H9 (cell line): ENCODE data around the gene ADGRL3. TPM values are rescaled to one million over a fixed set of nuclear protein-coding genes. Genes with fewer than 3 reads are reported as not detected.
A peak's percentile ranks its signal among the peaks of the same experiment; 100 is the strongest.

Experiments
- DNase-seq: peaks from one replicate; pipeline ENCODE4 v3.0.0-alpha.2; 2017
- H2AFZ ChIP-seq: one replicate; pipeline ENCODE4 v1.6.1; 2013; ENCODE audit warnings: mild to moderate bottlenecking, low read length, control low read depth, moderate library complexity
- H2AK5ac ChIP-seq: 2 replicates; pipeline ENCODE4 v1.6.1; 2013; ENCODE audit warnings: low read length, control low read depth, mixed read lengths; ENCODE audit not compliant: insufficient read length
- H2BK120ac ChIP-seq: one replicate; pipeline ENCODE4 v1.6.1; 2013; ENCODE audit warnings: low read depth, mild to moderate bottlenecking, low read length, control low read depth, inconsistent platforms; ENCODE audit not compliant: poor library complexity, severe bottlenecking
- H2BK12ac ChIP-seq: 2 replicates; pipeline ENCODE4 v1.6.1; 2013; ENCODE audit warnings: low read length, control low read depth, mixed read lengths, low read depth; ENCODE audit not compliant: insufficient read length
- H2BK15ac ChIP-seq: 2 replicates; pipeline ENCODE4 v1.6.1; 2013; ENCODE audit warnings: low read depth, low read length, control low read depth
- H2BK20ac ChIP-seq: one replicate; pipeline ENCODE4 v1.6.1; 2013; ENCODE audit warnings: low read depth, mild to moderate bottlenecking, low read length, control low read depth, inconsistent platforms; ENCODE audit not compliant: poor library complexity, severe bottlenecking
- H2BK5ac ChIP-seq: 2 replicates; pipeline ENCODE4 v1.6.1; 2013; ENCODE audit warnings: low read length, control low read depth, mixed read lengths; ENCODE audit not compliant: insufficient read length
- H3K14ac ChIP-seq: 2 replicates; pipeline ENCODE4 v1.6.1; 2013; ENCODE audit warnings: low read length, control low read depth; ENCODE audit not compliant: insufficient read depth
- H3K18ac ChIP-seq: 2 replicates; pipeline ENCODE4 v1.6.1; 2013; ENCODE audit warnings: low read depth, mild to moderate bottlenecking, mixed read lengths, low read length, control low read depth; ENCODE audit not compliant: insufficient read length
- H3K23ac ChIP-seq: 2 replicates; pipeline ENCODE4 v1.6.1; 2013; ENCODE audit warnings: low read length, control low read depth, mixed read lengths, low read depth; ENCODE audit not compliant: insufficient read length
- H3K23me2 ChIP-seq: 2 replicates; pipeline ENCODE4 v1.6.1; 2013; ENCODE audit warnings: low read depth, mild to moderate bottlenecking, mixed read lengths, low read length, control low read depth; ENCODE audit not compliant: insufficient read length, poor library complexity, severe bottlenecking
- H3K27ac ChIP-seq: 2 replicates; pipeline ENCODE4 v1.5.1; 2013; ENCODE audit warnings: low read length, control low read depth, mixed read lengths, low read depth; ENCODE audit not compliant: insufficient read length
- H3K27me3 ChIP-seq: 2 replicates; pipeline ENCODE4 v1.6.1; 2013; ENCODE audit warnings: low read length, control low read depth, inconsistent platforms; ENCODE audit not compliant: insufficient read depth
- H3K4ac ChIP-seq: 2 replicates; pipeline ENCODE4 v1.6.1; 2013; ENCODE audit warnings: low read depth, mild to moderate bottlenecking, control low read depth, inconsistent platforms, low read length, moderate library complexity
- H3K4me1 ChIP-seq: 2 replicates; pipeline ENCODE4 v1.6.1; 2013; ENCODE audit warnings: low read length, control low read depth, inconsistent platforms; ENCODE audit not compliant: insufficient read depth
- H3K4me2 ChIP-seq: 2 replicates; pipeline ENCODE4 v1.6.1; 2013; ENCODE audit warnings: low read length, control low read depth, mixed read lengths; ENCODE audit not compliant: insufficient read length, insufficient read depth
- H3K56ac ChIP-seq: 2 replicates; pipeline ENCODE4 v1.6.1; 2013; ENCODE audit warnings: low read depth, mild to moderate bottlenecking, mixed read lengths, low read length, control low read depth; ENCODE audit not compliant: insufficient read length
- H3K79me1 ChIP-seq: 2 replicates; pipeline ENCODE4 v1.6.1; 2013; ENCODE audit warnings: low read depth, mild to moderate bottlenecking, moderate library complexity, low read length, control low read depth, inconsistent platforms; ENCODE audit not compliant: insufficient read depth, poor library complexity, severe bottlenecking
- H3K79me2 ChIP-seq: 2 replicates; pipeline ENCODE4 v1.6.1; 2013; ENCODE audit warnings: low read length, control low read depth, inconsistent platforms; ENCODE audit not compliant: insufficient read depth
- H3K9ac ChIP-seq: 2 replicates; pipeline ENCODE4 v1.6.1; 2013; ENCODE audit warnings: low read length, control low read depth, mixed read lengths; ENCODE audit not compliant: insufficient read length; ENCODE audit errors: extremely low read depth
- H3K9me3 ChIP-seq: one replicate; pipeline ENCODE4 v1.6.1; 2013; ENCODE audit warnings: low read depth, low read length, inconsistent platforms; ENCODE audit not compliant: control insufficient read depth
- H3T11ph ChIP-seq: one replicate; pipeline ENCODE4 v1.6.1; 2013; ENCODE audit warnings: mild to moderate bottlenecking, low read length, control low read depth, inconsistent platforms
- H4K20me1 ChIP-seq: one replicate; pipeline ENCODE4 v1.6.1; 2013; ENCODE audit not compliant: control insufficient read depth, insufficient read length, insufficient read depth
- H4K5ac ChIP-seq: 2 replicates; pipeline ENCODE4 v1.6.1; 2013; ENCODE audit warnings: low read depth, mild to moderate bottlenecking, mixed read lengths, low read length, control low read depth; ENCODE audit not compliant: insufficient read length
- H4K8ac ChIP-seq: replicated peaks from 2 replicates; pipeline ENCODE4 v1.6.1; 2013; ENCODE audit warnings: low read length, control low read depth, mixed read lengths, low read depth; ENCODE audit not compliant: insufficient read length
- H4K91ac ChIP-seq: 2 replicates; pipeline ENCODE4 v1.6.1; 2013; ENCODE audit warnings: low read depth, mild to moderate bottlenecking, moderate library complexity, mixed read lengths, low read length, control low read depth; ENCODE audit not compliant: insufficient read length
- H3K27ac Mint-ChIP-seq, 3 experiments: 2 replicates in 2 of 3; 3 replicates in 1 of 3; pipeline ENCODE4 v1.8.0; 2020 to 2021; ENCODE audit warnings: mixed read lengths in 3 of 3, mild to moderate bottlenecking in 1 of 3, moderate library complexity in 1 of 3
- H3K27me3 Mint-ChIP-seq: 2 replicates; pipeline ENCODE4 v1.8.0; 2021; ENCODE audit warnings: low read depth, mild to moderate bottlenecking, moderate library complexity, mixed read lengths
- H3K36me3 Mint-ChIP-seq, 3 experiments: 2 replicates in 2 of 3; 3 replicates in 1 of 3; pipeline ENCODE4 v1.8.0; 2020 to 2021; ENCODE audit warnings: low read depth in 3 of 3, mixed read lengths in 3 of 3; ENCODE audit not compliant: insufficient read depth in 1 of 3
- H3K4me1 Mint-ChIP-seq, 2 experiments: 2 replicates each; pipeline ENCODE4 v1.8.0; 2020; ENCODE audit warnings: mixed read lengths in 2 of 2
- H3K4me3 Mint-ChIP-seq, 2 experiments: 2 replicates in 1 of 2; 3 replicates in 1 of 2; pipeline ENCODE4 v1.8.0; 2020 to 2021; ENCODE audit warnings: mild to moderate bottlenecking in 2 of 2, mixed read lengths in 2 of 2, moderate library complexity in 1 of 2
- H3K9me3 Mint-ChIP-seq, 2 experiments: 2 replicates in 1 of 2; 3 replicates in 1 of 2; pipeline ENCODE4 v1.8.0; 2020; ENCODE audit warnings: mild to moderate bottlenecking in 2 of 2, mixed read lengths in 2 of 2, moderate library complexity in 1 of 2
- total RNA-seq: library from RNA; stranded (reverse); gene quantifications from 2 replicates; pipeline ENCODE4 v1.2.1, GENCODE V29; 2021
- TF ChIP-seq, protein P1 (sequence below): fragments of 200-600 bp; sonication (generic); conservative IDR thresholded peaks from 3 replicates; pipeline ENCODE4 v1.8.0; 2021; ENCODE audit warnings: antibody characterized with exemption, mild to moderate bottlenecking

The ADGRL3 gene
- total RNA-seq, 1 experiment from 2014 or later, result 5.9 TPM

DNA sequence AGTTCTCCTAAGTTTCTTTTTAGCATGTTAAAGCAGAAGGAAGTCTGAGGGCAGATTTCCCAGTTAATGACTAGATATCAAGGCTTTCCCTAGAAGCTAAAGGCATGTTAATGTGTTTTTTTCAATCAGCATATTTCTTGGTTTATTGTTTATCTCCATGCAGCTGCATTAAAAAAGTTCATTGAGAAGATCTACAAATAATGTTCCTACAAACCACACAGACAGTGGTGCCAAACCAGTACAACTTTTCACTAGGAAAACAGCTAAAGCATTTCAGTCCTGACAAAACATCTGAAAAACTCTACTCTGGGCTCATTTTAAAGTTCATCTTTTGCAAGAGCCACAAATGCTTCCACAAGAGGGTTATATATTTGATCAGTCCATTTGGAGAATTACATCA lies 320.0 kb downstream of the ADGRL3 start:
- peaks cover 5% of the 10 kb centered on the region for H3K4me1 ChIP-seq
- H3K14ac ChIP-seq, result no peak overlapping the region
- H2AFZ ChIP-seq, result no peak overlapping the region
- H3K56ac ChIP-seq, result no peak overlapping the region
- H2BK20ac ChIP-seq, result no peak overlapping the region
- H4K20me1 ChIP-seq, result no peaks in the 10 kb centered on the region
- no peak overlapping the region for H3K9ac ChIP-seq
- H2AK5ac ChIP-seq, result no peak overlapping the region
- no peak overlapping the region for H2BK5ac ChIP-seq
- no peak overlapping the region for H3T11ph ChIP-seq
- H2BK120ac ChIP-seq, result no peak overlapping the region
- no peak overlapping the region for H3K4ac ChIP-seq
- no peaks in the 10 kb centered on the region for H3K9me3 ChIP-seq
- no peak overlapping the region for H3K23ac ChIP-seq
- Mint-ChIP-seq H3K27ac (peak overlapping the region in 2 of 3 experiments; percentile 78 to 94; a peak in 4 of 7 replicates), H3K4me3 (no peak overlapping the region), H3K4me1 (peaks cover 27 to 36% of the 10 kb centered on the region in 2 experiments), H3K27me3 (no peaks in the 10 kb centered on the region), H3K9me3 (no peaks in the 10 kb centered on the region), H3K36me3 (no peaks in the 10 kb centered on the region)
- TF ChIP-seq, protein P1, sequence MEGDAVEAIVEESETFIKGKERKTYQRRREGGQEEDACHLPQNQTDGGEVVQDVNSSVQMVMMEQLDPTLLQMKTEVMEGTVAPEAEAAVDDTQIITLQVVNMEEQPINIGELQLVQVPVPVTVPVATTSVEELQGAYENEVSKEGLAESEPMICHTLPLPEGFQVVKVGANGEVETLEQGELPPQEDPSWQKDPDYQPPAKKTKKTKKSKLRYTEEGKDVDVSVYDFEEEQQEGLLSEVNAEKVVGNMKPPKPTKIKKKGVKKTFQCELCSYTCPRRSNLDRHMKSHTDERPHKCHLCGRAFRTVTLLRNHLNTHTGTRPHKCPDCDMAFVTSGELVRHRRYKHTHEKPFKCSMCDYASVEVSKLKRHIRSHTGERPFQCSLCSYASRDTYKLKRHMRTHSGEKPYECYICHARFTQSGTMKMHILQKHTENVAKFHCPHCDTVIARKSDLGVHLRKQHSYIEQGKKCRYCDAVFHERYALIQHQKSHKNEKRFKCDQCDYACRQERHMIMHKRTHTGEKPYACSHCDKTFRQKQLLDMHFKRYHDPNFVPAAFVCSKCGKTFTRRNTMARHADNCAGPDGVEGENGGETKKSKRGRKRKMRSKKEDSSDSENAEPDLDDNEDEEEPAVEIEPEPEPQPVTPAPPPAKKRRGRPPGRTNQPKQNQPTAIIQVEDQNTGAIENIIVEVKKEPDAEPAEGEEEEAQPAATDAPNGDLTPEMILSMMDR, result no peak
- DNase-seq, result no peak
- H3K4me2 ChIP-seq, result no peak overlapping the region
- H3K79me2 ChIP-seq, result no peaks in the 10 kb centered on the region
- H4K8ac ChIP-seq, result no peak overlapping the region
- H3K27me3 ChIP-seq, result no peaks in the 10 kb centered on the region
- no peaks in the 10 kb centered on the region for H3K79me1 ChIP-seq
- no peak overlapping the region for H4K91ac ChIP-seq
- no peak overlapping the region for H4K5ac ChIP-seq
- H2BK15ac ChIP-seq, result no peak overlapping the region
- no peak overlapping the region for H3K18ac ChIP-seq
- no peak overlapping the region for H2BK12ac ChIP-seq
- no peak overlapping the region for H3K27ac ChIP-seq
- H3K23me2 ChIP-seq, result no peaks in the 10 kb centered on the region
